GM12801 (cell line): ENCODE data around the gene FTCD.

ENCODE experiments used
- TF ChIP-seq, protein P1 (sequence below): IDR thresholded peaks from one replicate; pipeline ENCODE4 v1.5.1; 2011; ENCODE audit warnings: control low read depth; ENCODE audit not compliant: insufficient read length; ENCODE audit errors: extremely low read depth

FTCD gene

DNA sequence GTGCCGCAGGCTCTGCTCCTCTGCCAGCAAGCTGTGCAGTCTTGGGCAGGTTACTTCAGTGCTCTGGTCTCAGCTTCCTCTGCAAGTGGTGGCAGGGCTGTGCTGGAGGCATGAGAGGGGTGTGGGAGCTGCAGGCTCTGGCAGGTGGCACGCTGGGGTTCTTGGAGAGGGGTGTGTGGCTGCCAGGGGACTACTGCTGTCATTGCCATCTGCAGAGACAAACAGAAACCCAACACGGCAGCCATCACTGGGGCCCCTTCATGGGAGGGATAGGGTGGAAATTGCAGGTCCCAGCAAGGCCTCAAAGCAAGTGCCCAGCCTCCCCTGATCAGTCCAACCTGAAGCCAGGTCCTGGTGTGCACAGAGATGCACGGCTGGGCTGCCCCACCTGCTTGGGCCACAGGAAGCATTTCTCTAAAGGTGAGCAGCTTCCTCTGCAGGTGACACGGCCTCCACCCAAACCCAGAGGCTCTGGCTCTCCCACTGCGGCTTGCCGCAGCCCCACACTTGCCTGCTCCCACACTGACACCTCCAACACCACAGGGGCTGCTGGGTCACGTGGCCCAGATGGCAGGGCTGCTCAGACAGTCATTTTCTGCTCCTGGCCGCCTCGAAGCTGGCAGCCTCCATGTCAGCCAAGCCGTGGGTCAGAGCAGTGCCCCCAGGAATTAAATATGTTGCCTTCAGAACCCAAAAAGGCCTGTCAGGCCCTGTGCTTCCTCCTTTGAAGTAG is 61.5 kb downstream of the FTCD start:
- TF ChIP-seq, protein P1, sequence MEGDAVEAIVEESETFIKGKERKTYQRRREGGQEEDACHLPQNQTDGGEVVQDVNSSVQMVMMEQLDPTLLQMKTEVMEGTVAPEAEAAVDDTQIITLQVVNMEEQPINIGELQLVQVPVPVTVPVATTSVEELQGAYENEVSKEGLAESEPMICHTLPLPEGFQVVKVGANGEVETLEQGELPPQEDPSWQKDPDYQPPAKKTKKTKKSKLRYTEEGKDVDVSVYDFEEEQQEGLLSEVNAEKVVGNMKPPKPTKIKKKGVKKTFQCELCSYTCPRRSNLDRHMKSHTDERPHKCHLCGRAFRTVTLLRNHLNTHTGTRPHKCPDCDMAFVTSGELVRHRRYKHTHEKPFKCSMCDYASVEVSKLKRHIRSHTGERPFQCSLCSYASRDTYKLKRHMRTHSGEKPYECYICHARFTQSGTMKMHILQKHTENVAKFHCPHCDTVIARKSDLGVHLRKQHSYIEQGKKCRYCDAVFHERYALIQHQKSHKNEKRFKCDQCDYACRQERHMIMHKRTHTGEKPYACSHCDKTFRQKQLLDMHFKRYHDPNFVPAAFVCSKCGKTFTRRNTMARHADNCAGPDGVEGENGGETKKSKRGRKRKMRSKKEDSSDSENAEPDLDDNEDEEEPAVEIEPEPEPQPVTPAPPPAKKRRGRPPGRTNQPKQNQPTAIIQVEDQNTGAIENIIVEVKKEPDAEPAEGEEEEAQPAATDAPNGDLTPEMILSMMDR = no peak

DNA sequence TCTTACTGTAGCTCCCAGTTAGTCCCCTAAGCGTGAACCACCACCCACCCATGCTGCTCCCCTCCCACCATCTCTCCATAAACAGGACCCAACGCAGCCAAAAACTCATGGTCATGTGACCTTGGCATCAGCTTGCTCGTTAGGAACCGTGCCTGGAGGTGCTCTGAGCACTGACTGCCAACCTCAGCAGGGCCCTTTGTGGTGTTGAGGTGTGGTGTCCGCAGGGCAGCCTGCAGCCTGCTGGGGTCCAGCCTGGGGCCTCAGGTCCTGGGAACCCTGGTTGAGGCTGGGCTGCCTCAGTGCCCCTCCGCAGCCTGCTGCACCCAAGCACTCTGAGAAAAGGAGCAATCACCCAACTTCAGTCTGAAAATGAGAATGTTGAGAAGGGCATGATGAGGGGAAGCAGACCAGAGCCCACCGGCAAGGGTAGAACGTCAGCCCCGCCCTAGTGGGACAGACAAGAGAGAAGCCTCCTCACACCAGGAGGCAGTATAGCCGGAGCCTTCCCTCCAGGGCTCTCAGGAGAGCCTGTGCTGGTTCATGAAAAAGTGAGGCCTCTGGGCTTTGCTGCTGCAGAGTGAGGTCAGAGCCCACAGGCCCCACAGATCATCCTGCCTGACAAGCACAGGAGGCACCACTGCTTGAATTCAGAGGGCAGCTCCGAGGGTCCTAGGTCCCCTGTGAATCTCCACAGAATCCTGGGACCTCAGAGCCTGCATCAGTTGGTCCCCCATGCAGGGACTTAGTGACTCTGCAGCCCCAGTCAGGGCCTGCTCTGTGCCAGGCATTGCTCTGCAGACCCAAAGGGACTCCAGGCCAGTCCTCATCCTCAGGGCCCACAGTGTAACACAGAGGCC is 62.3 kb downstream of the FTCD start:
- TF ChIP-seq, protein P1 = no peak

DNA sequence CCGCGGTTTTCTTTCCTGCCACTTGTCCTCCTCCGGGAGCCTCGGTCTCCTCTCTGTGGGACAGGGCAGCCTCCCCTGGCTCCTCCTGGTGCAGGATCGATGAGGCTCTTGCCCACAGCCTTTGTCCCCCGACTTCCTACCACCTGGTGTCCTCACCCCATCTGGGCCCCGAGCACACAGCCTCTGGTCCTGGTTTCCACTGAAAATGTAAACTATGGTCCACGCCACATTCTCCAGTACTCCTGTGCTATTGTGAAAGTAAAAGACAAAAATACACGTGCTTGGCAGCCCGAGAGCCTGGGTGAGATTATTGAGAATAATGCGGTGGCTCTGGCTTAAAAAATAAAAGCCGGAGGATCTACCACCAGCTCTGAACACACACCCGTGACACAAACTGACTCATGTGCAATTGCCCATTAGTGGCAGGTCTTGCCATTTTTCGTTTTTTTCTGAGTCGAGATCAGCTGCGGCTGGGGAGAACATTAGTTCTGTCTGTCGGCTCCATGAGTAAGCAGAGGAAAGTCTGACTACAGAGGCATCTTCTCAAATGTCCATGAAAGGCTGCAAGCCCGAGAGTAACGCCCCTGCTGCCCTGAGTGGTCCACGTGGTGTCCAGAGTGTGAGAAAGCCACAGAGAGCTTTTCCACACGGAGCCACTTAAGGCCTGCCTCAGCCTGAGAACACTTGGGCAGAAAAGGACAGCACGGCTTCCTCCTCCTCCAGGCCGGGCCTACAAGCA is 63.2 kb downstream of the FTCD start:
- TF ChIP-seq, protein P1 = no peak

DNA sequence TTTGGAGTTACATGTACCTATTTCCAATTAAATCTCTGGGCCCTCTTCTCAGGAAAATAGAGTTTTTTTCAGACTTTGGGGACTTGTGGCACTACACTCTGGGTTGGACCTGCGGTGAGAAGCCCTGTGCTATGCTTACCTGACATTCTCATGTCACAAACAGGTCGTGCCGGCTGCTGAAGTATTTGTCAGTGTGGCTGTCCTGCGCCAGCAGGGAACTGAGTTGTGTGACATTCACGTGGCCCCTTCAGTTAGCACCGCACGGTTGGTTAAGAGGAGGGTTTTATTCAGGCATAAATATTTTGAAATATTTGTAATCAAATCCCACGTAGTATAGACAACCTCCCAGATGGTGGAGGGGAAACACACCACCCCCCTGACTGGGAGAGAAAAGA is 63.8 kb downstream of the FTCD start:
- TF ChIP-seq, protein P1 = no peak

DNA sequence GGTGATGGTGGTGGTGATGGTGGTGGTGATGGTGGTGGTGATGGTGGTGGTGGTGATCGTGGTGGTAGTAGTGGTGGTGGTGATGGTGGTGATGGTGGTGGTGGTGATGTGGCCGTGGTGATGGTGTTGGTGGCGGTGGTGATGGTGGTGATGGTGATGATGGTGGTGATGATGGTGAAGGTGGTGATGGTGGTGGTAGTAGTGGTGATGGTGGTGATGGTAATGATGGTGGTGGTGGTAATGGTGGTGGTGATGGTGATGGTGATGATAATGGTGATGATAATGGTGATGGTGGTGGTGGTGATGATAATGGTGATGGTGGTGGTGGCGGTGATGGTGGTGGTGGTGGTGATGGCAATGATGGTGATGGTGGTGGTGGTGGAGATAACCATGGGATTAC is 64.3 kb downstream of the FTCD start:
- TF ChIP-seq, protein P1 = no peak

DNA sequence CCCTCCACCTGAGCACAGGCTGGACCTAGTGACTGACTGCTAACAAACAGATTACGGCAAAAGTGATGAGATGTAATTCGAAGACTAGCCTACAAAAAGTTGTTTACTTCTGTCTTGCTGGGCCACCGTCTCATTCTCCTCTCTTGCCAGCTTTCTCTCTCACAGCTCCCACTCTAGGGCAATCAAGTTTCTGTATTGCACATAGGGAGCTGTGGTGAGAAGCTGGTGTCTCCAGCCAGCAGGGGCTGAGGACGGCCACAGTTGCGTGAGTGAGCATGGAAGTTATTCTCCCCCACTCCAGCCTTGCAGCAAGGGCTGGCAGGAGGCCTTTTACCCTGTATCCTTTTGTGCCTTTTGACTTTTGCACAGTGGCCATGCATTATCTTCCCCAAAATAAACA is 66.1 kb downstream of the FTCD start:
- TF ChIP-seq, protein P1 = no peak

DNA sequence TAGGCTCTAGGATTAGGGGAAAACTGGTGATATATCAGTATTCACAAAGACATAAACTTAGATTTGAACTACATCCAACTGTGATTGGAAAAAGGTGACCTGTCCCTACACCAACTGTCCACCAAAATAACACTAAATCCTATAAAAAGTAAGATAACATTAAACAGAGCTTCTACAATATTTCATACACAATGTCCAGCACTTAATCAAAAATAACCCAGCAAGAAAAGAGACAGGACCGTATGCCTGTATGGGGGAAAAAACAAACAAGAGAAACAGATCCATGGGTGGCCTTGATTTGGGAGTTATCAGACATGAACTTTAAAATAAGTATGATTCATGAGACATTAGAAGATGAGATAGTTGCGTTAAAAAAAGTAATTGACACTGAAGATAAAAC is 67.2 kb downstream of the FTCD start:
- TF ChIP-seq, protein P1 = no peak
